Measurements from ENCODE around the gene SEC61G. TPM values are rescaled to one million over a fixed set of nuclear protein-coding genes. Genes with fewer than 3 reads are reported as not detected.

The SEC61G gene
- total and polyA plus RNA-seq, 2 donors (not counting 1 experiment from before 2014, with no cell fraction given) = 23.6 to 60.9 TPM

- CTCF ChIA-PET = interaction anchor here (0.6 to 9.3 kb wide), 13 partner anchors 10 to 648 kb away, joined by 3 to 150 read pairs (median 4); partner anchors contain the start of gene SEC61G
- H3K9me3 ChIP-seq (ENCODE audit: control extremely low read depth in 1 of 3, control insufficient read depth in 2 of 3, insufficient read depth in 1 of 3, low read length in 2 of 3) = peaks cover 0 to 30% (median 4%) of the 10 kb centered on the region in 3 donors
Measured at GRCh38 chr7:54773472-54774399, 14.7 kb upstream of the SEC61G start.

More at GRCh38 chr7:54773472-54774399, 14.7 kb upstream of the SEC61G start:
- Histone ChIP-seq H4K20me1 (ENCODE audit: control insufficient read depth, insufficient read depth, low read length, poor library complexity, severe bottlenecking) (no peaks in the 10 kb centered on the region), H3K4me3 (ENCODE audit: control extremely low read depth in 1 of 5, extremely low read depth in 1 of 5, insufficient read depth in 1 of 5, low read depth in 2 of 5, low read length in 4 of 5) (peak overlapping the region in 4 of 5 experiments; percentile 29 to 46 (median 40)), H3K79me2 (ENCODE audit: control insufficient read depth, insufficient read depth, low read length) (no peaks in the 10 kb centered on the region), H3K4me1 (ENCODE audit: control insufficient read depth in 2 of 2, insufficient read depth in 2 of 2, low read length in 2 of 2) (no peaks in the 10 kb centered on the region), H3K36me3 (replicated peaks in 1 of 2; ENCODE audit: control extremely low read depth in 1 of 2, control insufficient read depth in 1 of 2, extremely low read depth in 1 of 2, insufficient read depth in 2 of 2, low read length in 1 of 2) (no peaks in the 10 kb centered on the region), H2AFZ (ENCODE audit: insufficient read depth, low read depth, low read length, poor library complexity, severe bottlenecking) (peak overlapping the region; percentile 61), H3K9ac (ENCODE audit: low read length) (peak overlapping the region; percentile 40), H3K27me3 (replicated peaks in 1 of 4; ENCODE audit: control extremely low read depth in 1 of 4, control insufficient read depth in 3 of 4, insufficient read depth in 4 of 4, low read length in 3 of 4) (peaks cover 0 to 19% (median 9%) of the 10 kb centered on the region in 4 experiments), H3K27ac (ENCODE audit: low read length in 2 of 2) (no peak overlapping the region), H3K4me2 (replicated peaks; ENCODE audit: low read depth, low read length, poor library complexity, severe bottlenecking) (peak overlapping the region; percentile 62)
- POLR2A ChIA-PET = no interaction called here
- intact Hi-C loops (cut with micrococcal nuclease) = loop anchor here (1.0 to 5.0 kb wide), 3 partner anchors 14 to 594 kb away; partner anchors contain the start of genes LANCL2 and SEC61G
- TF ChIP-seq EZH2 (IDR thresholded peaks at IDR 0.05; ENCODE audit: borderline replicate concordance, insufficient read depth, low read depth, low read length, poor library complexity, severe bottlenecking) (no peak), CTCF (IDR thresholded peaks at IDR 0.05) (peak; percentile 85)
- Mint-ChIP-seq H3K4me1 (peaks cover 9% of the 10 kb centered on the region), H3K9me3 (ENCODE audit: insufficient read depth) (peaks cover 12% of the 10 kb centered on the region), H3K27ac (peak overlapping the region; percentile 35), H3K4me3 (peak overlapping the region; percentile 83), H3K27me3 (peaks cover 28% of the 10 kb centered on the region)
- ATAC-seq (ENCODE audit: low read depth) (peak; percentile 78), DNase-seq (peak; percentile 61)
- WGBS (ENCODE audit: insufficient coverage) = 20% methylated on average over 12 of the region's 18 CpGs
